Measurements from ENCODE around the gene CD274.
"Not testable (repeated sequence)": the region's sequence is repeated elsewhere in the genome, so short reads cannot be mapped to it uniquely, and the experiment has no call there.

The CD274 gene

GRCh38 chr9:5488221-5489008 is 38.1 kb downstream of the CD274 start:
- DNase-seq (ENCODE audit: low read depth in 2 of 2), result peak; percentile 61 to 69
- H3K4me3 ChIP-seq (replicated peaks in 1 of 2; ENCODE audit: low read depth in 2 of 2, low read length in 2 of 2), result no peak overlapping the region
- TF ChIP-seq, protein P1, sequence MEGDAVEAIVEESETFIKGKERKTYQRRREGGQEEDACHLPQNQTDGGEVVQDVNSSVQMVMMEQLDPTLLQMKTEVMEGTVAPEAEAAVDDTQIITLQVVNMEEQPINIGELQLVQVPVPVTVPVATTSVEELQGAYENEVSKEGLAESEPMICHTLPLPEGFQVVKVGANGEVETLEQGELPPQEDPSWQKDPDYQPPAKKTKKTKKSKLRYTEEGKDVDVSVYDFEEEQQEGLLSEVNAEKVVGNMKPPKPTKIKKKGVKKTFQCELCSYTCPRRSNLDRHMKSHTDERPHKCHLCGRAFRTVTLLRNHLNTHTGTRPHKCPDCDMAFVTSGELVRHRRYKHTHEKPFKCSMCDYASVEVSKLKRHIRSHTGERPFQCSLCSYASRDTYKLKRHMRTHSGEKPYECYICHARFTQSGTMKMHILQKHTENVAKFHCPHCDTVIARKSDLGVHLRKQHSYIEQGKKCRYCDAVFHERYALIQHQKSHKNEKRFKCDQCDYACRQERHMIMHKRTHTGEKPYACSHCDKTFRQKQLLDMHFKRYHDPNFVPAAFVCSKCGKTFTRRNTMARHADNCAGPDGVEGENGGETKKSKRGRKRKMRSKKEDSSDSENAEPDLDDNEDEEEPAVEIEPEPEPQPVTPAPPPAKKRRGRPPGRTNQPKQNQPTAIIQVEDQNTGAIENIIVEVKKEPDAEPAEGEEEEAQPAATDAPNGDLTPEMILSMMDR (IDR thresholded peaks at IDR 0.05; ENCODE audit: low read depth, low read length), result no peak

DNA sequence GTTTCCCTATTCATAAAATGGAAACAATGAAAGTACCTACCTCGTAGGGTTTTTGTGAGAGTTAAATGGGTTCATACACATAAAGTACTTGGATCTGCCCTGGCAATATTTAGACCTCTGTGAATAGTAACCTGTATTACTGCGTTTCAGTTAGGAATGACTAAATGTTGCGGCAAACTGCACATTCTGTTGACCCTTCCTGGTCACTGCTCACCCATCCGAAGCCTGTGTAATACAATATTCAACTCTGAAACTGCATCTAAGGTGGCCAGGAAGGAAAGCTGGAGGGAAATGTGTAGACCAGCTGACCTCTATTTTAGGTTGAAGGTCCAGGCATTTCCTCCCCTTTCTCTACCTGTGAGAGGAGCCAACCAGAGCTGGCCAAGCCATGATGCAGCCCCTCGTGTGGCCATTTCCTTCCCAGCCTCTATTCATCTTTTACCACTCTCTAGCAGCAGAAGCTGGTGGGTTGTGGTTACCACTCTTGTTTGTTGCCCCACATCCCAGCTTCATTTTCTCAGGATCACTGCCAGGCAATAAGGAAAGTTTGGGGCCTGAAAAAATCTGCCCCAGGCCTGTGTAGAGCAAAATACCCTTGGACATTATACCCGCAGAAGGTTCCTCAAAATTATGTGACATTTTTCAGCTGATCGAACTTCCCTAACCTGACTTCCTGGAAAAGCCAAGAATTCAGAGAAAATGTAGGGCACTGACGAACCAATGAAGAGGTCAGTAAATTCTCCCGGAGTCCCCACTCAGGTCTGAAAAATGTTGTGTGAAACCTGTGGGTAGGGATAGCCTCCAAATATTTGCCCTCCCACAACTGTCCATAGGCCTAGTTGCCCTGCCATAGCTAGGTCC is 39.5 kb downstream of the CD274 start:
- no peak for DNase-seq (ENCODE audit: low read depth in 2 of 2)
- TF ChIP-seq, protein P1 (IDR thresholded peaks at IDR 0.05; ENCODE audit: low read depth, low read length), result no peak
- H3K4me3 ChIP-seq (replicated peaks in 1 of 2; ENCODE audit: low read depth in 2 of 2, low read length in 2 of 2), result no peak overlapping the region

- peak in 1 of 2 donors; percentile 73 for DNase-seq (ENCODE audit: low read depth in 2 of 2)
- no peak overlapping the region for H3K4me3 ChIP-seq (replicated peaks in 1 of 2; ENCODE audit: low read depth in 2 of 2, low read length in 2 of 2)
- TF ChIP-seq, protein P1 (IDR thresholded peaks at IDR 0.05; ENCODE audit: low read depth, low read length), result no peak
Measured at GRCh38 chr9:5492965-5493678, 42.8 kb downstream of the CD274 start.

- DNase-seq (ENCODE audit: low read depth in 2 of 2), result peak; percentile 81 to 95
- H3K4me3 ChIP-seq (replicated peaks in 1 of 2; ENCODE audit: low read depth in 2 of 2, low read length in 2 of 2), result no peak overlapping the region
- TF ChIP-seq, protein P1 (IDR thresholded peaks at IDR 0.05; ENCODE audit: low read depth, low read length), result no peak
Measured at GRCh38 chr9:5493679-5494511, 43.6 kb downstream of the CD274 start.

- H3K4me3 ChIP-seq (replicated peaks in 1 of 2; ENCODE audit: low read depth in 2 of 2, low read length in 2 of 2); DNase-seq (ENCODE audit: low read depth in 2 of 2): not testable (repeated sequence)
Measured at GRCh38 chr9:5494765-5495164, 44.4 kb downstream of the CD274 start.

DNA sequence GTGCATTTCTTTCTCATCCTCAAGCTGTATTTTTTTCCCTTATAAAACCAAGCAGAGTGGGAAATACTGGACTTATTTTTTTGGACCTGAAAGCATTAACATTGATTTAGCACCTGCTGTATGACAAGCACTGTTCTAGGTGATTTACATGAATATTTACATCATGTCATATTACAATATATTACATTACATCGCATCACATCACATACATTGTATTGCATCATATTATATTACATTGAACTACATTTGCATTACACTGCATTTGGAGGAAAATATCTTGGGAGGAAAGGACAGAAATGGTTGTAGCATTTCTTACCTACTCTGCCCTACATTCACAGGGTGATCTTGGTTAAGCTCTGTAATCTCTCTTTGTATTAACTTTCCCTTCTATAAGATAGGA is 48.8 kb downstream of the CD274 start:
- H3K4me3 ChIP-seq (replicated peaks in 1 of 2; ENCODE audit: low read depth in 2 of 2, low read length in 2 of 2), result no peak overlapping the region
- no peak for DNase-seq (ENCODE audit: low read depth in 2 of 2)
- TF ChIP-seq, protein P1 (IDR thresholded peaks at IDR 0.05; ENCODE audit: low read depth, low read length), result no peak
